ENCODE measurements around the gene APOBEC3G.

APOBEC3G gene

DNA sequence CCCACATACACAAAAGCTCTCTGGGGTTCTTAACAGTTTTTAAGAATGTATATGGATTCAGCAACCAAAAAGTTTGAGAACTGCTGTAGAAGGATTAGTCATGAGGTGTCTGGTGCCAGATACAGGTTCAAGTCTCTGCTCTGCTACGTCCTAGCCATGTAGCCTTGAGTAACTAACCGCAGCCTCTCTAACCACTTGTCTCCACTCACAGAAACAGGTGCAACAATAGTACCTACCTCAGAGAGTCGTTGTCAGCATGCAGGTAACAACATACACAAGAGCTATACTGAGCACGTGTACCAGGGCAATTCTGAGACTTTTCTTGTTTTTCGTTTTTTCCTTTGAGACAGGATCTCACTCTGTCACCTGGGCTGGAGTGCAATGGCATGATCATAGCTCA is 48.5 kb downstream of the APOBEC3G start:
- DNase-seq = no peak

DNA sequence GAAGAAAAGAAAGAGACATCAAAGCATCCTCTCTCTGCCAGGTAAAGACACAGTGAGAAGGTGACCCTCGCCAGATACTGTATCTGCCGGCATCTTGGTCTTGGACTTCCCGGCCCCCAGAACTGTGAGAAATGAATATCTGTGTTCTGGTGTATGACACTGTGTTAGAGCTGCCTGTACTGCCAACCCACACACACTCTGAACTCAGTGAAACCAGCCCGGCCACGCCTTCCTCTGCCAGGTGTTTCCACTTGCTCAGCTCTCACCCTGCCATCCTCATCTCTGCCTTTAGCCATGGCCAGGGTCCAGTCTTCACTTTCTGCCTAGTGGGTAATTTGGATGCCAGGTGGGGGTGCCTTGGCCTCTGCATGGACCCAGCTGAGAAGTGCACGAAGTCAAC is 51.4 kb downstream of the APOBEC3G start:
- no peak for DNase-seq

DNA sequence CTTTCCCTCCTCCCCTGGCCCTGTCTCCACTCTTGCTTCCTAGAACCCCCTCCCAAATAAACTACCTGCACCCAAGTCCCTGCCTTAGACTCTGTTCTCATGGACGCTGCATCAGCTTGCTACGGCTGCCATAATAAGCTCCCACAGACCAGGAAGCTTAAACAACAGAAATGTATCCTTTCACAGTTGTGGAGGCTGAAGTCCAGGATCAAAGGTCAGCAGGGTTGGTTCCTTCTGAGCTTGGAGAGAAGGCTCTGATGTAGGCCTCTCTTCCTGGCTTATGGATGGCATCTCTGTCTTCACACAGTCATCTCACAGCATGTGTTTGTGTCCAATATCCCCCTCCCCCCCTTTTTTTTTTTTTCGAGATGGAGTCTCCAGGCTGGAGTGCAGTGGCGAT is 52.0 kb downstream of the APOBEC3G start:
- no peak for DNase-seq

DNA sequence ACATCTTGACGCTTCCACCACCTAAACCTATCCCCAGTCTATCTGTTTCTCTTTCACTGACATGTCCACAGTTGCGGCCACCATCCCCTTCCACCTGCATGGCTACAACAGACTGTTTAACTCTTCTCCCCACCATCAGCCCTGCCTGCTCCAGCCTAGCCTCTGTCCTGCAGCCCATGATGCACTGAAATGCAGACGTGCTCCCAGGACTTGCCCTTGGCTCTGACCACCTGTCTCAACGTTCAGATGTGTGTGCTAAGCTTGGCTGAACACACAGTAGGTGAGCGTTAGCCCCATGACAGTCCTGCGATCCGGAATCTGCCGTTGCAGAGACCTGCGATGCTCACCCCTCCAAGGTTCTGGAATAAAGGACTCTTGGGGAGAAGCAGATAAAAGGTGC is 52.7 kb downstream of the APOBEC3G start:
- no peak for DNase-seq

DNA sequence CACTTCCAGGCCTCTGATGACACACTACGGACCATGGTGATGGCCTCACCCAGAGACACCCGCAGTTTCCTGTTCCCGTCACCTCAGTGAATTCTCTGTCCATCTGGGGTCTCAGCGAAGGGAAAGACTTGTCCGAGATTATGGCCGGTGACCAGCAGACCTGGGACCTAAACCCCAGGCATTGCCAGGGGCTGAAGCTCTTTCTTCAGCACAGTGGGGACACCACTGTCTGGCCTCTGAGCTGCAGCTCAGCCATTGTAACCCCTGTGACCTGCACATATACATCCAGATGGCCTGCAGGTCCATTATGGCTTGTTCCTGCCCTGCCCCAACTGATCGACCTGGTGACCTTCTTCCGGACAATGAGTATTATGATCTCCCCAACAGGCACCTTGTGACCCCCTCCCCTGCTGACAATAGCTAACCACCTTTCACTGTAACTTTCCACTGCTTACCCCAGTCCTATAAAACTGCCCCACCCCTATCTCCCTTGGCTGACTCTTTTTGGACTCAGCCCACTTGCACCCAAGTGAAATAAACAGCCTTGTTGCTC is 53.2 kb downstream of the APOBEC3G start:
- no peak for DNase-seq

DNA sequence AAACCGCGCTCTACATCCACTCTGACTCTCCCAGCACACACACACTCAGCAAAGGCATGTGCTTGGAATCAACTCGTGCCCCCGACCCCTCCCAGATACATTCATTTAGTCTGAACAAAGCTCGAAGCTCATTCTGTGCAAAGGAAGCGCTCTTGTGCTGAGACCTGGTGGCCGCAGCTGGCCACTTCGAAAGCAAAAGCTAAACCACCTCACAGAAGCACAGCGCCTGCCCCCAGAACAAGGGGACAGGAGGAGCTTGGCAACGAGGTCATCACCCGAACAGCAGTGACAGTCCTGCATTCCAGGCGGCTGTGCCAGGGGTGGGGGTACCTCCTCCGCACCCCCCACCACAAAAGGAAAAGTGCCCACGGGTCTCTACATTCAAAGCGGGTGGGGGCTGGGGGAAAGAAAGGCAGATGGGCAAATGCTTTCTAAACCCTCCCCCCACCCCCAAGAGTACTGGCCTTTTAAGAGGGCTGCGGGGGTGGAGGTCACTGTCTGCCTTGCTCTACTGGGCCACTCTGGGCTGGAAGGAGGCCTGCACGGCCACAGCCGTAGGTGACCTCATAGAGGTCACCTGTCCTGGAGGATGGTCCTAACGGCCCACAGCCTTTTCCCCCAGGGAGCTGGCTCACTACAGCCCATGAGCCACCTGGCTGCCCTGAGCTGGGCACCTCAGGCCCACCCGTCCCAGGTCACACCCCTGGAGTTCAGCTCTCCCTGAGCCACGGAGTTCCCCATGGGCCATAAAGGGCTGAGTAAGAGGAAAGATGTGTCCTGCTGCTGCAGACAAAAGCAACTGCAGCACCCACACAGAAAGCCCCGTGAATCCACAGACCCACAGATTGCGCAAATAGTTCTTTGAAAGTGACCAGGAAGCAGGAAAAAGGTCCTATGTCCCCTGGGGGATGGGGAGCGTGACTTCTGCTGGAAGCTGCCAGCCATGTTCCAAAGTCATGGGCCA is 54.1 kb downstream of the APOBEC3G start:
- no peak for DNase-seq

DNA sequence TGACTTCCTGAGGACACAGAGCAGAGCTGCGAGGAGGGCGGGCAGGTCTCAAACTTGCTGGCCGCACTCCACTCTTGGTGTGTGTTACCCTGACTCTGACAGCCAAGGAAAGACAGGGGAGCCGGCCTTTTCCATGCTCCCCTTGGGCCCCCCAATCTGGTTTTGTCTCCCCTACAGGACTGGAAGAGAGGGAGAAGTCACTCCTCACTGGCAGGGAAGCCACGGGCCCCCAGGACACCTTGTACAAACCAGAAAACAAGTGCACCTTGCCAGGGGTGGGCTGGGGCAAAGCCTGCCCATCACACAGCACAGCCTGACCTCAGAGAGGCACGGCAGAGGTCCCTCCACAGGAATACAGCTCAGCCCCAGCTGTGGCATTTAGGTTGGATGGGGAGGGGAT is 55.2 kb downstream of the APOBEC3G start:
- no peak for DNase-seq

DNA sequence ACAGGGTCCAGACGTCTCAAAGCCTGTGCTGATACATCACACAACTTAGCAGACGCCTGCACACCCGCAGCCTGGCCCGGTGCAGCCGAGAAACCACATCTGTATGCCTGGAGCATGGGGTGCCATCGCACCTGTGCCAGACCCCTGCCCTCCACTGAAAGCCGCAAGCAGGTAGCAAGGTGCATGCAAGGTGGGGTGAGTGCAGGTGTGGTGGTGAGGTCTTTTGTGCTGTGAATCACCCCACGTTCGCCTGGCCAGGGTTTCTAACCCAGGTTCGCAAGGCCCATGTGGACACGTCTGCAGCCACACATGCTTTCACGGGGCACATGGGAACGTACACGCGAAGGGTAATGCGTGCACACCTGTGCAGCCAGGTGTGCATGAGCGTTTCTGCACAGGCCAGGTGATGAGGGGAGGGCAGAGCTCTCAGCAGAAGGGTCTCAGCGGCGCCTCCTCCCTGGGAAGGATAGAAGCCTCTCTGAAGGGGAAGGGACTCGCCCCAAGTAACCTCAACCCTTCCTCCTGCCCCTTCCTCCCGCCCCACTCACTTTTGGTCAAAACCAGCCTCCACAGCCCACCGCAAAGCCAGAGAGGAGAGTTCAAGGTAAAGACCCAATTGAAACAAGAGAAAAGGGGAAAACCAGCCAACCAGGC is 55.9 kb downstream of the APOBEC3G start:
- DNase-seq = no peak

DNA sequence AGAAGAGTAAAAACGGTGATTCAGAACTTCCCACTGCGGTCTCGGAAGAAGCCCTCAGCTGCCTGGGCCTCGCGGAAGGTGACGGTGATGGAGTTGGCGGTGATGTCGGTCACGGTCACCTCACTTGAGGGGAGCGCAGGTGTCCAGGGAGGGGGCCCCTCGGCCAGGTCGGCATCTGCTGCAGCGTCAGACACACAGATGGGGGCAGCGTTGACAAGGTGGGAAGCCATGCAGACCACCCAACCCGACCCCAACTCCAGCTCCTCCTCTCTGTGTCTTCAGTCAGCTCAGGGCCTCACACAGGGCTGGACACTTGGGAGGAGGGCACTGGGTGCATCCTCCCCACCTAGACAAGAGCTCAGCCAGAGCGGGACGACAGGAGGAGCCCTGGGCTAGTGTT is 56.8 kb downstream of the APOBEC3G start:
- no peak for DNase-seq

DNA sequence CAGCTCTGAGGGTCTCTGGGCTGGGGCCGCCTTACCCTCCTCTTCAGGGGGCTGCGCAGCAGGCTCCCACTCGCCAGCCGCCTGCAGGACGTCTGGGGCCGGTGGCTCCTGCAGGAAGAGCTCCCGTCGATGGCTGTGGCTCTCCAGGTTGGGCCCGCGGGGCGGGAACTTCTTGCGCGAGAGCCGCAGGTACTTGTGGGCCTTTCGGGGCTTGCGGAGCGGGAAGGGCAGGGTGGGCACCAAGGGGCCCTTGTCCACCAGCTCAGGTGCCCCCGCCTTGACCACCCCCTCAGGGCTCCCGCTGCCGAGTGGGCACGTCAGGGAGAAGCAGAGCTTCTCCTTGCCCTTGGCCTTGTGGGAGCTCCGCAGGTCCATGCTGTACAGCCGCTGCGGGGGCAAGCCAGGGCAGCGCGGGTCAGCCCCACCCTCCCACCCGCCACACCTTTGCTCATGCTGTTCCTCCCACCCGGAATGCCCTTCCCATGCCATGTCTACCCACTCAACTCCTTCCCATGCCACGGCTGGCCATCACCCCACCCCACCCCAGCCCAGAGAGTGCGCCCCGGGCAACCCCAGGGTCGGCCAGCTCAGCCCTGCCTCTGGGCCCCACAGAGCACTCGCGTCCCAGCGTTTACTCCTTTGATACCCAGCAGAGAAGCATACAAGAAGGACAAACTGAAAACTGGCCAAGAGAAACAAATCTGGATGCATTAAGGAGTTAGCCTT is 57.5 kb downstream of the APOBEC3G start:
- no peak for DNase-seq

DNA sequence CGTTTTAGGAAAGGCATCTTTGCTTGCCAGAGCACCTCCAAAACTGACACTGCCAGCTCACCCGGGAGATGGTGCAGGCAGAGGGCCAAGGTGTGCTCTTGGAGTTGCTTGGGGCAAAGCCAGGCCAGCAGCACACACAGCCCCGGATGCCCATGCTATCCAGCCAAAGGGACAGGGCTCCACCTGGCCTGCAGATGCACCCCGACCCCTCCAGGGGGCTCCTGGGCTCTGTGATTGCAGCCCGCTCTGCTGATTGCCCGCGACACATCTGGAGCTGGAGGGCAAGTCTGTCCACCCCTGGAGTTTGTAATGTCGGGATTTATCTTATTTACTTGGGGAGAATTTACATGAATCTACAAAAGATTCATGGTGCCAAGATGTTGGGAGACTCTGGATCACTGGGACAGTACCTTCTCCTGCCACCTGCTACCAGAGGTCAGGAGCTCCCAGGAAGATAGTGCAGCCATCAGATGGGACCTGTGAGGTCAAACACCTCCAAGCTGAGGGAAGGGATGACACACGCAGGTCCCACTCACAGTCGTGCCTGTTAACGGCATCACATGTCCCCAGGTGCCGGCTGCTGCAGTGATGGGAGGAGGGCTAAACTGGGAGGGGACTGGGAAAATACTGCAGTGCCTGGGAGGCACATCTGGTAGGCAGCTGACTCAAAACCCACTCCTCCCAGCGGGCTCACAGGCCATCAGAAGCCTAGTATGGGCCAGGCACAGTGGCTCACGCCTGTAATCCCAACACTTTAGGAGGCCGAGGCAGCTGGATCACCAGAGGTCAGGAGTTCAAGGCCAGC is 58.2 kb downstream of the APOBEC3G start:
- DNase-seq = no peak

DNA sequence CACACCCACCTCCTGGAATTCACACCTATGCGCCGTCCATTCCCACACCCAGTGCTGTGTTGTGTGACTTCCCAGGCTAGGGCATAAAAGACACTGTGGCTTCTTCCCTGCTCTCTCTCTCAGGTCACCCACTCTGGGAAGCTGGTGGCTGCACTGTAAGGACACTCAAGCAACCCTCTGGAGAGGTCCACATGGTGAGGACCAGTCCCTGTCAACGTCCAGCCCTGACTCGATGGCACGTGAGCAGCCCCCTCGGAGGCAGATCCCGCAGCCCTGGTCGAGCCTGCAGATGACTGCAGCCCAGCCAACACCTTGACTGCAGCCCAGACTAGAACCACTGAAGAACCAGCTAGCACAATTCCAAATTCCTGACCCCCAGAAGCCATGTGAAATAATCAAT is 59.2 kb downstream of the APOBEC3G start:
- DNase-seq = no peak
